CD4-positive, alpha-beta T cell treated with Interleukin-21 for 1 hour (primary cell): ENCODE measurements around the gene SPDYA.
"Not testable (repeated sequence)": the region's sequence is repeated elsewhere in the genome, so short reads cannot be mapped to it uniquely, and the experiment has no call there.

ENCODE experiments used
- DNase-seq: peaks from one replicate; pipeline ENCODE4 v3.0.0-alpha.2; 2020

SPDYA gene

DNA sequence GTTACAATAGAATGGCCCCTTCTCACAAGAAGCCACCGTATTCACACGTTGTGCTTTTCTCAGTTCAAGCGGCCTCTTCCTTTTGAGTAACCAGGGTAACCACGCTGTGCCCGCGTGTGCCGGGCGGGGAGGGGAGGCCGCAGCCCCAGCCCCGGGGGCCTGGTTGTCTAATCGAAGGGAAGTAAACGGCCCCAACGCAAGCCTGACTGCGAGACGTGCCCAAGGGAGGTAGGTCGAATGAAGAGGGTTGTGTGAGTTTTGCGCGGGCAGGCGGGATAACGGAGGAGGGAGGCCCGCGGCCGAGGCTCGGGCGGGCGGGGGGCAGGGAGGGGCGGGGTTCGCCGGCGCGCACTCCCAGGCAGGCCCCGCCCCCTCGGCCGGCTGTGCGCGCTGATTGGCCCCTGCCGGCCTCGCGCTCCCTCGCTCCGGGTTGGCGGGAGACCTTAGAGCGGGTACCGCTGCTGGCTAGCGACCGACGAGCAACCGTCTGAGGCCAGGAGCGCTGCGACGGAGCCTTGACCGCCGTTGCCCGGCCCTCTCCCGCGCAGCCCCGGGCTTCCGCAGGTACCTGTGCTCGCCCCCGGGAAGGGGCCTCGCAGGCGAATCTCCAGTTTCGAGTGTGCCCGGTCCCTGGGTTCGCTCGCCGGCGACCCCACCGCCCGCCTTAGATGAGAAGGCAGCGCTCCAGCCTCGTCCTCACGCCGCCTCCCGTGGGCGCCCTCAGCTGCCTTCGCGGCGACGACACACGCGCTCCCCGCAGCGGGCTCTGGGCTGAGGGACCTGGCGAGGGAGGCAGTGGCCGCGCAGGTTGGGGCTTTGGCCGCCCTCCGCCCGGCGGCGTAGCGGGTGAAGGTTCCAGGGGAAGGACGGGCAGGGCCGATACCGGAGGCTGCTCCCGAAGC is at the start of gene SPDYA:
Gene SPDYA (plus strand): TSS at position 451 of the 902 bp plus-strand sequence. CDS start 5,181 bp downstream, outside the sequence.
- peak; percentile 84 for DNase-seq

DNA sequence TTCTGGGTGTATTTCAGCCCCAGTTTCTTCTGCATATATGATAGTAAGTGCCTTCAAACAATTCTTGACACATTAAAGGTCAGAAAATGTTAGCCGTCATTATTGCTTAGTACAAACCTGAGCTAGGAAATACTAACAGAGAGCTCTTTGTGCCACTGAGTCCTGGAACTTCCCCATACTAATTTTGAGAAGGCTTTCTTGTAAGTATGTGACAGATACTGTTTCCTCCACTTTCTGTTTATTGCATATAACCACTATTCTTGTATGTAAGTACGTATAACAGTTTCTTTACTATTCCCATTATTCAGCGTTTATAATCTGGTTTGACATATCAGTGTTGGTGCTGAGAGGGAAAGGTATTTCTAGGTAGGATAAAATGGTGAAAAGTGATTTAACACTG is 49.2 kb upstream of the SPDYA start:
- no peak for DNase-seq

DNA sequence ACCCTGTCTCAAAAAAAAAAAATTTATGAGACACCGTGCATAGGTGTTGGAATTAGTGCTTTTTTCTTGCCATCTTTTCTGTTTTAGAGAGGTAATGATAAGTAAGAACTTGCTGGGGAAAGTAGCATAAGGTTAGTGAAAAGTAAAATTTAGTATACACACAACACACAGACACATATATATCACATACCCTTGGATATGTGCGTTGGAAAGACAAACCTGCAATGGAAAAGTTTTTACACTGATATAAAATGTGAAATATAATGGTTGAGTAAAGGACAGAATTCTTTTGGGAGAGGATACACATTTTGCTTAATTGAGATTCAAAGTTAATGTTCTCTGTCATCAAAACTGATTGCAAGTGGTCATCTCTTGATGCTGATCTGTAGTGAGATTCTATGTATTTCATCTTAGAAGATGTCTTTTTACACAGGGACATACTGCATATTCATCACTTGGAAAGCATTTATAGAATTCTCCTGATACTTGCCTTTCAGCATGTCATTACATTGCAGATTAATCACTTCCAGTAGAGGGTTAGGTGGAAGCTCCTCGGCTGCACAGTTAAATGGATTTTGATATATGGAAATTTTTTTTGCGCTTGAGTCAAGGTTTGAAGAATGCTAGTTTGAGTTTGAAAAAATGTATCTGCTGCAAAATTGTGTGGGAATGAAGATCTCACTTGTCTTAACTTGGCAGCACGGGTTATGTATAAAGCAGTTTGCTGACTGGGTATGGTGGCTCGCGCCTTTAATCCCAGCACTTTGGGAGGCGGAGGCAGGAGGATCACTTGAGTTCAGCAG is 45.5 kb upstream of the SPDYA start:
- no peak for DNase-seq

DNA sequence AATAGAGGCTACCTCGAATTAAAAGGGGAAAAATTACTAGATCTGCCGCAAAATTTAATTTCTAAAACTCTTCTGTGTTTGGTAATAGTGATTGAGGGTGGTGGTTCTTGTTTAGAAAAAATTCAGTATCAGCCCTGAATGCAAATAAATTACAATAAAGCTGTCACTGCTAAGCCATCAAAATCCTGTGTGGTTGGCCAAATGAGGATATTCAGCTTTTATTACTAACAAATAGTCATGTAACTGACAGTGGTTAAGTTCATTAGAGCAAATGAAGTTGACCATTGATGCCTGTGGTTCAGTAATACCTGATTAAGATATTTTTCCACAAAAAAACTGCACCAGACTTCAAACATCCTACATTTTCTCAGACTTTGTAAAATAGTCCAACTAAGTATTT is 44.6 kb upstream of the SPDYA start:
- no peak for DNase-seq

DNA sequence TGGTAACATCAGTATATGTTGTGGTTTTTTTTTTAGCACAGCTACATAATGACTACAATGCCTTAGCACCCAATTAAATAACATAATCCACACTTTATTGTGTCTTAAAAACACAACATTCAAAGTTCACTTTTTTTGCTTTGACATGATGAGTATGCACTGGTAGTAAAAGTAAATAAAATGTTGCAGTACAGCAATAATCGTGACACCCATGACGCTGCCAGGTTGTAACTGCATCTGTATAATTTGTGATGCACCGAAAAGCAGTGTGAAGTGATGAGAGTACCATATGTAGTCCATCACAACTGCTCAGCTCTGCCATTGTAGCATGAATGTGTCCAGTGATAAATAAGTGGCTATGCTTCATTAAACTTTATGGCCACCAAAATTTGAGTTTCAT is 43.3 kb upstream of the SPDYA start:
- no peak for DNase-seq

DNA sequence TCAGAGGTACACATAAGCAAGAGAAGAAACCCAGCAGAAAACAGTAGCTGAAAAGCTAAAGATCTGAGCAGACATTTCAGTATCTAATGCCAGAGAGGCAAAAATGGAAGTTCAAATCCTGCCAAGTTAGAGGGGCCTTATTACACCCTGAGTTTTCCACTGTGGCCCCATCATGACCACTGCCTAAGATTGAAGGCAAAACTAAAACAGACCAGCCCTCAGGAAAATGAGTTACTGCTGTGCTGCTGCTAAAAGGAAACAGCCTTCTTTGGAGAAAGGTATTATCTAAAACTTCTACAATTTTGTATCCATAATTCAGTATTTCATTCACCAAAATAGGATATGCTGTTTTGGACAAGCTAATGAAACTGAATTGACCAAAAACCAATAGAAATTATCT is 42.2 kb upstream of the SPDYA start:
- DNase-seq: no peak

DNA sequence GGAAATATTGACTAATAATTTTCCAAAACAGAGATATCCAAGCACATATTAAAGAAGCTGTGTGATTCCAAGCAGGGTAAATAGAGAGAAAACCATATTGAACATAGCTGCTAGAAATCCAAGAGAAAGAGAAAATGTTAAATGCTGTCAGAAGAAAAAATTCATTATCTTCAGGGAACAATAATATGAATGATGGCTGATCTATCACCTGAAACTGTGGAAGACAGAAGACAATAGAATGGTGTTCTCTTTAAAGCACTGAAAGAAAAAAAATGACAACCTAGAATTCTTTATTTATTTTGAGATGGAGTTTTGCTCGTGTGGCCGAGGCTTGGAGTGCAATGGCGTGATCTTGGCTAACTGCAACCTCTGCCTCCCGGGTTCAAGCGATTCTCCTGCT is 41.7 kb upstream of the SPDYA start:
- DNase-seq: no peak

DNA sequence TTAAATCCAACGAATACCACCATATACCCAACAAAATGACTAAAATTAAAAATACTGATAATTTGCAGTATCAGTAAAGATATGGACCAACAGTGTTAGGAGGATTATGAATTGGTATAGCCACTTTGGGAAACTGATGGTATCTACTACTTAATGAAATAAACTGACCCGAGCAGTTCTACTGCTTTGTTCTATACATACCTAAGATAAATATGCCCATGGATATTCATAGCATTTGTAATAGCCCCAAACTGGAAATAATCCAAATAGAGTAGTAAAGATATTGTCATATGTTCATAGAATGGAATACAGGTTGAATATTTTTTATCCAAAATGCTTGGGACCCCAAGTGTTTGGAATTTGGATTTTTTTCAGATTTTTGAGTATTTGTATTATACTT is 38.3 kb upstream of the SPDYA start:
- no peak for DNase-seq

DNA sequence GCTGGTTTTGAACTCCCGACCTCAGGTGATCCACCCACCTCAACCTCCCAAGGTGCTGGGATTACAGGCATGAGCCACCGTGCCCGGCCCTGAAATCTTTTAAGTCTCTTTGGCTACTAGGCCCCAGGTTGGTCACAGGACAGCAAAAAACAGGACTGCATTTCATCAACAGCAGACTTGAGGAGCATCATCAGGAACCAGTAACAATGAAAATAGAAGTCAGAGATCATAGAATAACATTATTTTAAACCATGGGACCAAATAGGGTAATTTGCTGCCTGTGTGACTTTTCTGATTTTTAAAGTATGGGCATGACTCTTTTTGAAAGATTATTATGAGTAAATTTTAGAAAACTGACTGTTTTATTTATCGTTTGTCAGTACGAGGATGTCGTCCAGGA is 34.2 kb upstream of the SPDYA start:
- no peak for DNase-seq

DNA sequence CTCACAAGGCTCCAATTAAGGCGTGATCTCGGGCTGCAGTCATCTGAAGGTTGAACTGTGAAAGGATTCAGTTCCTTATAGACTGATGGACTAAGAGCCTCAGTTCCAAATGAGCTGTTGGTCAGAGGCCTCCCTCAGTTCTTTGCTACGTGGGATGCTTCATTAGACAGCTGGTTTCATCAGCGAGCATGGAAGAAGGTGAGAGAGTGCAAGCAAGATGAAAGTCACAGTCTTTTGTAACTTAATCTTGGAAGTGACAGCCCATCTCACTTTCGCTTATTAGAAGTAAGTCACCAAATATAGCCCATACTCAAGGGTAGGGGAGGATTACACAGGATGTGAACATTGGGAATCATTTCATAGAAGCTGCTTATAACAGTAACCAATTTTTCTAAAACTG is 32.2 kb upstream of the SPDYA start:
- DNase-seq: no peak

DNA sequence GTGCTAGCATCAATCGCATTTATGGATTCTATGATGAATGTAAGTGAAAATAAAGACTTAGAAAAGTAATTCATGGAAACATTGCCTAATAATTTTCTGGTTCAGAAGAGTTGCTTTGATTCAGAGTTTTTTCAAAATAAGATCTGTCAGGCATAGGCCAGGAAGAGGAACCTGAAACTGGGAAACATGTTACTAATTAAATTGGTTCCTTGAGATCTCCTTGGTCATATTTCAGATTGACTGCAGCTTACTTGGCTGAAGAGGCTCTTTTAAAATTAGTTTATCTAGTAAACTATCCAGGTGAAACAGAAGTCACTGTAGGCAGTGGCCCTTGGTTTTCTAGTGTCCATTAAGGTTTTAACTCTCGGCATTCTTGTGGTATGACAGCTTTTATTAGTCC is 31.6 kb upstream of the SPDYA start:
- no peak for DNase-seq

DNA sequence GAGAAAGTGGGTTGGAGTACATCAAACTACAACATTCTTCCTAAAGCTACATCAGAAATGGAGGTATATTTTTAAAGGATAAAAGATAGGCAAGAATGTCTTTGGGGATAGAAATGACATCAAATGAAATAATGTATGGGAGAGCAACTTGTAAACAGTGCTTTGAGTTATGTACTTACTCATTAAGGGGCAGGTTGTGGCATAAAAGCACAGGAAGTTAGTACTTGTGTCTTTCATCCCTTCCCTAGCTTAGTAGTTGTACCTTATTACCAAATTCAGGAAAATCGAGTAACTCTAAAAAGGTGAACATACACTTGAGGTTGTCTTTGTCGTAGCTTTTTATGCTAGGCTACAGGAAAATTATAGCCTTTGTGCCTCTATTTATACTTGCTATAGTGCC is 30.1 kb upstream of the SPDYA start:
- DNase-seq: no peak

DNA sequence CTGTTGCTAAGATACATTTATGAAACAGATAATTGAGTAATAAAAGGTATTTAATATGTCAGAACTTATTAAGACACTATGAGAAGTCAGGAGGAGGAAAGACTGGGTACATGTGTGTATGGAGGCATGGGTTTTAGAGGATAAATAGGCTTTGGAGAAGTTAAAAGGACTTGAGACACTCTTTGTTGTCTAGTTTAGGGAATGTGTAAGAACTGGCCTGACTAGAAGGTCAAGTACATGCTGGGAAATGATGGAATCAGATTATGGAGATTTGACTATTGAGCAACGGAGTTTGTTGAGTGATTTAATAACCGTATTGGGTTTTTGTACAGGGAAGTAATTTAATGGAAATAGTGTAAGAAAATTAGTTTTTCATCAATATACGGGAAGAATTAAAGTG is 28.2 kb upstream of the SPDYA start:
- no peak for DNase-seq

DNA sequence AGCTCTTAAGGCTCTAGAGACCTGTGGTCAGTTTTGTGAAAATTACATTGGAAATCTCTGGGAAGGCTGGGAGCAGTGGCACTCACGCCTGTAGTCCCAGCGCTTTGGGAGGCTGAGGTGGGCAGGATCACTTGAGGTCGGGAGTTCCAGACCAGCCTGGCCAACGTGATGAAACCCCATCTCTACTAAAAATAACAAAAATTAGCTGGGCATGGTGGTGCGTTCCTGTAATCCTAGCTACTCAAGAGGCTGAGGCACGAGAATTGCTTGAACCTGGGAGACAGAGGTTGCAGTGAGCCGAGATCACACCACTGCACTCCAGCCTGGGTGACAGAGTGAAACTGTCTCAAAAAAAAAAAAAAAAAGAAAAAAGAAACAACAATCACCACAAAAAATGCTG is 26.1 kb upstream of the SPDYA start:
- not testable (repeated sequence) for DNase-seq

DNA sequence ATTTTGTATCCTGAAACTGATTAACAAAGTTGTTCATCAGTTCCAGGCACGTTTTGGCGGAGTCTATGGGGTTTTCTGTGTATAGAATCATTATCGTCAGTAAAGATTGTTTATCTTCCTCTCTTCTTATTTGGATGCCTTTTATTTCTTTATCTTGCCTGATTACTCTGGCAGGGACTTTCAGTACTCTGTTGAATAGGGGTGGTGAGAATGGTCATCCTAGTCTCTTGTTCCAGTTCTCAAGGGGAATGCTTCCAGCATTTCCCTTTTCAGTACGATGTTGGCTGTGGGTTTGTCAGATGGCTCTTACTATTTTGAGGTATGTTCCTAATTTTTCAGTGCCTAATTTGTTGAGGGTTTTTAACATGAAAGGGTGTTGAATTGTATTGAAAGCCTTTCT is 14.0 kb upstream of the SPDYA start:
- DNase-seq: no peak

DNA sequence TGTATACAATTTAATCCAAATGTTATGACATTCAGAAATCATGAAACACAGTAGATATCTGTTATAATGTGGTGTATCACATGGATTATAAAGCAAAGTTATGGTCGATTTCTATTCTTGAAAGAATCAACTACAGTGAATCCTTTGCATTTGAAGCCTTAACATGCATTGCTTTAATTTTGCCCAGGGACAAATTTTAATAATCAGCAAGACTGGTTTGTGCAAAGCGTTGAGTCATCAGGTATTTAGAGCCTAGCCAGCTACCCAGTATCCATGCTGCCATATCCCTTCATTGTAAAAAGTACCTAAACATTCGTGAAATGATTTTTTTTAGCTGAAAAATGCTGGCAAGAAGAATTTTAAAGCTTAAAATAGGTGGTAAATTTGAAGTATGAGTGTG is 8.9 kb upstream of the SPDYA start:
- no peak for DNase-seq

DNA sequence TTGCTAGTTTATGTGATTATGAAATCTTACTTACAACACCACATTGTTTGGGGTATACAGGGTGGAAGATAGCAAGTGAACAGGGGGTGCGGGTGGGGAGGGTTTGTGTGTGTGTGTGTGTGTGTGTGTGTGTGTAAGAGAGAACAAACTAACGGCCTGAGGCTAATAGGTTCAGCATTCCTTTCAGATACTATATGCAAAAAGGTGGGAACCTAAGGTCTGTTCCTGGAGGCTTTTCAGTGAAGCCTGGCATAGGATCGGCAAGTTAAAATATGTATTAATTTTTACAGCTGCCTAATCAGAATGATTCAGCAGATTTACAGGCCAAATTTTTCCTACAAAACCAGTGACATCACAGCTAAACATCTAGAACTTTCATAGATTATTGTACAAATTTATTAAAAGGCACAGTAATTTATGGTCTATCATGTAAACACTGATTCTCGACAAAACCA is 7.6 kb upstream of the SPDYA start:
- DNase-seq: no peak

DNA sequence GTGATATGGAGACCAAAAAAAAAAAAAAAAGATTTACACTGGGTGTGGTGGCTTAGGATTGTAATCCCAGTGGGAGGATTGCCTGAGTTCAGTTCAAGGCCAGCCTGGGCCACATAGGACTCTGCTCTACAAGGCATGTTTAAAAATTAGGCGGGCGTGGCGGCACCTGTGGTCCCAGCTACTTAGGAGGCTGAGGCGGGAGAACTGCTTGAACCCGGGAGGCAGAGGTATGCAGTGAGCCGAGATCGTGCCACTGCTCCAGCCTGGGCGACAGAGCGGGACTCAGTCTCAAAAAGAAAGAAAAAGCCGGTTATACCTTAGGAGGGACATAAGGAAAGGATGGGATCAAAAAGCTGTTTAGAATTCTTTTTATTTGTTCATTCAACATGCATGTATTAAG is 707 bp upstream of the SPDYA start:
- DNase-seq: no peak

DNA sequence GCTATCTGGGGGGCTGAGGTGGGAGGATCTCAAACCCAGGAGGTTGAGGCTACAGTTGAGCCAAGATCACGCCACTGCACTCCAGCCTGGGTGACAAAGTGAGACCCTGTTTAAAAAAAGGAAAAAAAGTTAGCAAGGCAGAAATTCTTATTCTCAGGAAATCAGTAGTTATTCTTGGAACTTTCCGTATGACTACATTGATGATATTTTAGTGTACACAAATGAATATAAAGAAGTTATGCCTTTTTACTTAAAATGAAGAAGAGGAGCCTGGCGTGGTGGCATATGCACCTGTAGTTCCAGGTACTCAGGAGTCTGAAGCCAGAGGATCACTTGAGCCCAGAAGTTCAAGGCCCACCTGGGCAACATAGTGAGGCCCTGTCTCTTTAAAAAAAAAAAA is 7.4 kb downstream of the SPDYA start:
- DNase-seq: no peak

DNA sequence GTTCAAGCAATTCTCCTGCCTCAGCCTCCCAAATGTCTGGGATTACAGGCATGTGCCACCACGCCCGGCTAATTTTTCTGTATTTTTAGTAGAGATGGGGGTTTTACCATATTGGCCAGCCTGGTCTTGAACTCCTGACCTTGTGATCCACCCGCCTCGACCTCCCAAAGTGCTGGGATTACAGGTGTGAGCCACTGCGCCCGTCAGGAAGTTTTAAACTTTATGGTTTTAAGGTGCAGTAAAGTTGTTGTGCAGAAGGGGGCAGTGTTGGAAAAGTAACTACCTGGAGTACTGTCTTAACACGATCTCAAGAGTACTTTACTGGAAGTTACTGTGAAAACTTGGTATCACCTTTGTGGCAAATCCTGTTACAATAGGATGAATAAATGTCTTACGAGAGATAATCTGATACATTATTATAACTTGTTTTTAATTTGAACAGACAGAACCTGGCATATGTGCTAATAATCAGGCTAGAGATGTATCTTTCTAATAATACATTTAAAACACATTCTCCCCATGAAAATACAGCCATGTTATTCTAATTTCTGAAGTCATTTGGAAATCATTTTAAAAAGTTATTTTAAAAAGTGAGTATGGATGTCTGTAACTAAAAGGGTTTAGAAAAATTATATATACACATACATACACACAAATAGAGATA is 10.8 kb downstream of the SPDYA start:
- peak; percentile 79 for DNase-seq

DNA sequence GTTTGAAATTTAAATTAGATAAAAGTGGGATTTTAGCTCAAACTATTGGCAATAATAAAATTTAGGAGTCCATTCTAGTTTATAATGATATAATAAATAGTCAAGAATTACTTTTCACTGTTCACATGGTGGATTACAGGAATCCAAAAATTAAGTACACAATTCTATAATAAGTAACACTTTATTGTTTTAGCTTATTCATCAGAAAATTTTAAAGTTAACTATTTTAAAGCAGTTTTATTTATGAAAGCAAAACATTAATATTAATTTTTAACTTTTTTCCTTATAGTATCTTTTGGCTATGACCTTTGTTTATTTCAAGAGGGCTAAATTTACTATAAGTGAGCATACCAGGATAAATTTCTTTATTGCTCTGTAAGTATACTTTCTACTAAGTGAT is 11.4 kb downstream of the SPDYA start:
- DNase-seq: no peak

DNA sequence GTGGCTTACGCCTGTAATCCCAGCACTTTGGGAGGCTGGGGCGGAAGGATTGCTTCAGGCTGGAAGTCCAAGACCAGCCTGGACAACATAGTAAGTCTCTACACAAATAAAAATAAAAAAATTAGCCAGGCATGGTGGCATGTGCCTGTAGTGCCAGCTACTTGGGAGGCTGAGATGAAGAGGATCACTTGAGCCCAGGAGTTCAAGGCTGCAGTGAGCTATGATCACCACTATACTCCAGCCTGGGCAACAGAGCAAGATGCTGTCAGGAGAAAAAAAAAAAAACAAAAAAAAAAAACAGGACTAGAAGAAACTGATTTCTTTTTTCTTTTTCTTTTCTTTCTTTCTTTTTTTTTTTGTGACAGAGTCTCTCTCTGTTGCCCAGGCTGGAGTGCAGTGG is 13.6 kb downstream of the SPDYA start:
- no peak for DNase-seq

DNA sequence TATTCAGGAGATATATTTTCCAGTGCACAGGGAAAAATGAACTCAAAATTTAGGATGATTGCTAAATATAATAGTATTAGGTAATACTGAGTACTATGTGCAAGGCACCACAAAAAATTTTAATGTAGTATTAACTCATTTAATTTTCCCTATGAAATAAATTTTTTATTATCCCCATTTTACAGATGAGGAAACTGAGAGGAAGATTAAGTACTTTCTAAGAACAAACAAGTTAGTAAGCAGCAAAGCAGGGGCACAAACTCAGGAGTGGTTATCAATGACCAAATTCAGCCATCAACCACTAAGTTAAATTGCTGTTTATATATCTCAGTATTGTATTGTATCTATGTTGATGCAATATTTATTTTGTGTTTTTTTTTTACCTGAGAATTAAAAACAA is 14.2 kb downstream of the SPDYA start:
- no peak for DNase-seq

DNA sequence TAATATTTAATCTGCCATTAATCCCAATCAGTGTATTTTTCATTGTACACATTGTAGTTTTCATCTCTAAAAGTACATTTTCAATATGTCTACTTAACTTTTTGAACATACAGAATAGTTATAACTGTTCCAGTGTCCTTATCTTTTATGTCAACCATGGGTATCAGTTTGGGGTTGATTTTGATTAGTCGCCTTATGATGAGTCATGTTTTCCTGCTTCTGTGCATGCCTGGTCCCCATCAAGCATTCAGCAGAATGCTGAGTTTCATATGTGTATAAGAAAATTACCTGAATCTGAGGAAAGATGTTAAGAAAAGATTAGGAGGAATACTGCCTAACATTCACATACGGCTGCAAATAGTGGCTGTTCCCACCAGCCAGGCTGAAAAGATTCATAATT is 17.7 kb downstream of the SPDYA start:
- no peak for DNase-seq
